Myocyte (in vitro differentiated cells): ENCODE data around the gene KIF26B. TPM values are rescaled to one million over a fixed set of nuclear protein-coding genes. Genes with fewer than 3 reads are reported as not detected.

ENCODE experiments used
- DNase-seq: peaks from one replicate; pipeline ENCODE4 v3.0.0-alpha.2; 2012; ENCODE audit warnings: low read depth
- total RNA-seq: library from RNA; depleted of rRNA; stranded (reverse); fragments of >200 nt; gene quantifications from 2 replicates; pipeline ENCODE4 v1.2.3, GENCODE V29; 2014

The KIF26B gene
- total RNA-seq, 1 donor from 2014 or later, result 0.83 TPM

GRCh38 chr1:245234217-245235081, 79.7 kb downstream of the KIF26B start:
- DNase-seq, result no peak

- DNase-seq, result no peak
These were observed 80.4 kb downstream of the KIF26B start for GRCh38 chr1:245235156-245235555.

GRCh38 chr1:245240648-245241165, 85.9 kb downstream of the KIF26B start:
- no peak for DNase-seq

- peak; percentile 24 for DNase-seq
These were observed 86.8 kb downstream of the KIF26B start for GRCh38 chr1:245241526-245242130.

GRCh38 chr1:245242989-245243388, 88.2 kb downstream of the KIF26B start:
- DNase-seq, result no peak

- no peak for DNase-seq
These were observed 90.4 kb downstream of the KIF26B start for GRCh38 chr1:245245021-245245667.

GRCh38 chr1:245246433-245246832, 91.6 kb downstream of the KIF26B start:
- DNase-seq, result no peak

- no peak for DNase-seq
These were observed 92.6 kb downstream of the KIF26B start for GRCh38 chr1:245247356-245247755.

GRCh38 chr1:245247801-245248200, 93.0 kb downstream of the KIF26B start:
- DNase-seq, result no peak

- no peak for DNase-seq
These were observed 93.5 kb downstream of the KIF26B start for GRCh38 chr1:245248231-245248731.

- DNase-seq, result no peak
These were observed 101.0 kb downstream of the KIF26B start for GRCh38 chr1:245255783-245256182.

- DNase-seq, result no peak
These were observed 101.7 kb downstream of the KIF26B start for GRCh38 chr1:245256528-245256927.

GRCh38 chr1:245258271-245258920, 103.6 kb downstream of the KIF26B start:
- DNase-seq, result no peak

- no peak for DNase-seq
These were observed 105.5 kb downstream of the KIF26B start for GRCh38 chr1:245260110-245260882.

- DNase-seq, result no peak
These were observed 106.1 kb downstream of the KIF26B start for GRCh38 chr1:245260883-245261282.

- DNase-seq, result no peak
These were observed 107.0 kb downstream of the KIF26B start for GRCh38 chr1:245261786-245262185.

GRCh38 chr1:245263529-245264095, 108.8 kb downstream of the KIF26B start:
- DNase-seq, result peak; percentile 4

GRCh38 chr1:245264226-245264625, 109.4 kb downstream of the KIF26B start:
- DNase-seq, result no peak

GRCh38 chr1:245266105-245266504, 111.3 kb downstream of the KIF26B start:
- DNase-seq, result no peak

GRCh38 chr1:245270063-245270462, 115.3 kb downstream of the KIF26B start:
- no peak for DNase-seq
